ENCODE data around the gene TNFRSF8. TPM values are rescaled to one million over a fixed set of nuclear protein-coding genes. Genes with fewer than 3 reads are reported as not detected.

TNFRSF8 gene
- total RNA-seq, 2 experiments from 2014 or later = 0.14 TPM; not detected in 1

GRCh38 chr1:12095452-12096263 is 32.6 kb downstream of the TNFRSF8 start:
- no peaks in the 10 kb centered on the region for H3K36me3 Mint-ChIP-seq (ENCODE audit: low read depth)
- H3K27ac ChIP-seq (ENCODE audit: low read depth in 1 of 2, low read length in 2 of 2) = no peak overlapping the region
- intact Hi-C loops (cut with DNase I, micrococcal nuclease) = no loop called here
- no peaks in the 10 kb centered on the region for H3K9me3 ChIP-seq (ENCODE audit: control insufficient read depth in 1 of 2, insufficient read depth in 1 of 2, low read length in 2 of 2)
- no peak overlapping the region for H3K4me3 Mint-ChIP-seq
- POLR2A ChIA-PET = no interaction called here
- no peak for TF ChIP-seq CTCF (IDR thresholded peaks at IDR 0.05)
- no peak for ATAC-seq (ENCODE audit: poor library complexity)
- H3K4me1 Mint-ChIP-seq (ENCODE audit: low read depth) = peaks cover 11% of the 10 kb centered on the region
- H3K27ac Mint-ChIP-seq = no peak overlapping the region
- DNase-seq = no peak
- no peaks in the 10 kb centered on the region for H3K36me3 ChIP-seq (ENCODE audit: insufficient read depth, low read length)
- H3K27me3 Mint-ChIP-seq = no peaks in the 10 kb centered on the region
- CTCF ChIA-PET = interaction anchor here (0.6 to 0.8 kb wide), 2 partner anchors 16 to 122 kb away, joined by 3 read pairs; no protein-coding TSS in a partner anchor
- no peak overlapping the region for H3K4me3 ChIP-seq (ENCODE audit: low read length)
- peaks cover 10% of the 10 kb centered on the region for H3K4me1 ChIP-seq (ENCODE audit: insufficient read depth, low read length)
- no peaks in the 10 kb centered on the region for H3K9me3 Mint-ChIP-seq
- no peaks in the 10 kb centered on the region for H3K27me3 ChIP-seq (ENCODE audit: control insufficient read depth in 1 of 2, insufficient read depth in 2 of 2, low read length in 2 of 2)

- H3K4me1 ChIP-seq (ENCODE audit: insufficient read depth, low read length) = peaks cover 3% of the 10 kb centered on the region
- POLR2A ChIA-PET = no interaction called here
- H3K27me3 ChIP-seq (ENCODE audit: control insufficient read depth in 1 of 2, insufficient read depth in 2 of 2, low read length in 2 of 2) = no peaks in the 10 kb centered on the region
- TF ChIP-seq CTCF (IDR thresholded peaks at IDR 0.05) = no peak
- no peak overlapping the region for H3K27ac Mint-ChIP-seq
- H3K9me3 ChIP-seq (ENCODE audit: control insufficient read depth in 1 of 2, insufficient read depth in 1 of 2, low read length in 2 of 2) = no peaks in the 10 kb centered on the region
- no peaks in the 10 kb centered on the region for H3K9me3 Mint-ChIP-seq
- no peaks in the 10 kb centered on the region for H3K27me3 Mint-ChIP-seq
- intact Hi-C loops (cut with DNase I, micrococcal nuclease) = no loop called here
- ATAC-seq (ENCODE audit: poor library complexity) = no peak
- H3K4me1 Mint-ChIP-seq (ENCODE audit: low read depth) = peaks cover 1% of the 10 kb centered on the region
- CTCF ChIA-PET = interaction anchor here (0.8 kb wide), 1 partner anchor 17 kb away, joined by 3 read pairs; no protein-coding TSS in a partner anchor
- no peak for DNase-seq
- no peak overlapping the region for H3K4me3 ChIP-seq (ENCODE audit: low read length)
- no peaks in the 10 kb centered on the region for H3K36me3 ChIP-seq (ENCODE audit: insufficient read depth, low read length)
- H3K27ac ChIP-seq (ENCODE audit: low read depth in 1 of 2, low read length in 2 of 2) = no peak overlapping the region
- H3K36me3 Mint-ChIP-seq (ENCODE audit: low read depth) = no peaks in the 10 kb centered on the region
- no peak overlapping the region for H3K4me3 Mint-ChIP-seq
These were observed 33.5 kb downstream of the TNFRSF8 start for GRCh38 chr1:12096615-12097014.

GRCh38 chr1:12097321-12097720 is 34.2 kb downstream of the TNFRSF8 start:
- no peak overlapping the region for H3K4me3 ChIP-seq (ENCODE audit: low read length)
- Mint-ChIP-seq H3K4me3 (no peak overlapping the region), H3K27ac (no peak overlapping the region), H3K9me3 (no peaks in the 10 kb centered on the region), H3K27me3 (no peaks in the 10 kb centered on the region), H3K4me1 (ENCODE audit: low read depth) (no peaks in the 10 kb centered on the region), H3K36me3 (ENCODE audit: low read depth) (no peaks in the 10 kb centered on the region)
- ChIA-PET CTCF (no interaction called here), POLR2A (no interaction called here)
- TF ChIP-seq CTCF (IDR thresholded peaks at IDR 0.05) = no peak
- H3K36me3 ChIP-seq (ENCODE audit: insufficient read depth, low read length) = no peaks in the 10 kb centered on the region
- no peaks in the 10 kb centered on the region for H3K9me3 ChIP-seq (ENCODE audit: control insufficient read depth in 1 of 2, insufficient read depth in 1 of 2, low read length in 2 of 2)
- DNase-seq = no peak
- no peak overlapping the region for H3K27ac ChIP-seq (ENCODE audit: low read depth in 1 of 2, low read length in 2 of 2)
- H3K27me3 ChIP-seq (ENCODE audit: control insufficient read depth in 1 of 2, insufficient read depth in 2 of 2, low read length in 2 of 2) = no peaks in the 10 kb centered on the region
- H3K4me1 ChIP-seq (ENCODE audit: insufficient read depth, low read length) = no peaks in the 10 kb centered on the region
- ATAC-seq (ENCODE audit: poor library complexity) = no peak
- intact Hi-C loops (cut with DNase I, micrococcal nuclease) = no loop called here

All from CD4-positive, alpha-beta T cell (primary cell).